Esophagus squamous epithelium (tissue), 4 donors: ENCODE data around the gene CCL25.

ENCODE experiments used
- CTCF ChIP-seq, 6 experiments: fragments of 450-650 bp in 4 of 6; fragments of 200-600 bp in 2 of 6; sonication (generic) in 2 of 6; IDR thresholded peaks; one replicate each; pipeline ENCODE4 v1.5.1; 2016 to 2019; ENCODE audit warnings: antibody characterized with exemption in 6 of 6, mild to moderate bottlenecking in 4 of 6, moderate library complexity in 4 of 6
- POLR2A ChIP-seq, 4 donors: fragments of 450-650 bp; IDR thresholded peaks; one replicate each; pipeline ENCODE4 v1.6.1; 2017; ENCODE audit warnings: antibody characterized with exemption in 4 of 4, mild to moderate bottlenecking in 4 of 4, moderate library complexity in 3 of 4

GRCh38 chr19:8004001-8004400 lies 48.6 kb upstream of the CCL25 start:
- TF ChIP-seq CTCF (IDR thresholded peaks at IDR 0.05) (no peak), POLR2A (IDR thresholded peaks at IDR 0.05) (no peak)
